Stimulated activated CD8-positive, alpha-beta memory T cell treated with anti-CD3 and anti-CD28 coated beads, Interleukin-15, amount 100 ng/mL, for 24 hours (primary cell): ENCODE measurements around the gene KIF12.
"Not testable (repeated sequence)": the region's sequence is repeated elsewhere in the genome, so short reads cannot be mapped to it uniquely, and the experiment has no call there.

ENCODE experiments used
- DNase-seq: peaks from one replicate; pipeline ENCODE4 v3.0.0-alpha.2; 2020; ENCODE audit warnings: low read depth

Gene KIF12

DNA sequence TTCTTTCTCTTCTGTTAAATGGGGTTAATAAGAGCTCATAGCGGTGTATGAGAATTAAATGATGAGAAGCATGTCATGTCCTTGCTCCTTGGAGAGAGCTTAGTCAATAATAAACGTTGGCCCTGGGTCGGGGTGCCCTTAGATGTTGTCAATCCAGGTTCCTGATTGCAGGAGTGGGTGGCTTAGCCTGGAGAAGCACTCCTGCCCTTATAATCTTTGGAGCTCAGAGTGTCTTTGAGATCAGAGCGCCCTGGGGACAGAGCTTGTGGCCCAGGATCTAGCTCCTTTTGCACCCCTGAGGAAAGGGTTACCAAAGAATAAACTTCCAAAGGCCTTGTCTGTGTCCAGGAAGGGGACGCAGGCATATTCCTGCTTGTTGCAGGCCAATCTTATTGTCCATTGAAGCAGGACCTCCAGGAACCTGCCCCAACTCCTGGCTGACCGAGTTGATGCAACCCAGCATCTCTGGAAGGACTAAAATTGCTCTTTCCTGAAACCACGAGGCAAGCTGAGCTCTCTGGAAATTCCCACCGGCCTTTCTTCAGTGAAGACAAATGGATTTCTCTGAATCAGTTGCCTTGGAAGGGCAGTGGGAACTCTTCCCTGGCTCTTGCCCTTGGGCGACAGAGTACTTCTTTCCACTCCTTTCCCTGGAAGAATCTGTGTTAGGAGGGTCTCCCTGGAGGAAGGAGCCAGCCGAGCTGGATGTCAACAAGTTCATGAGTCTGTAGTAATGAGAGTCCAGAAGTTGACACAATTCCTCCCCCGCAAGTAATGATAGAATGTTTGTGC is 14.6 kb downstream of the KIF12 start:
- no peak for DNase-seq

DNA sequence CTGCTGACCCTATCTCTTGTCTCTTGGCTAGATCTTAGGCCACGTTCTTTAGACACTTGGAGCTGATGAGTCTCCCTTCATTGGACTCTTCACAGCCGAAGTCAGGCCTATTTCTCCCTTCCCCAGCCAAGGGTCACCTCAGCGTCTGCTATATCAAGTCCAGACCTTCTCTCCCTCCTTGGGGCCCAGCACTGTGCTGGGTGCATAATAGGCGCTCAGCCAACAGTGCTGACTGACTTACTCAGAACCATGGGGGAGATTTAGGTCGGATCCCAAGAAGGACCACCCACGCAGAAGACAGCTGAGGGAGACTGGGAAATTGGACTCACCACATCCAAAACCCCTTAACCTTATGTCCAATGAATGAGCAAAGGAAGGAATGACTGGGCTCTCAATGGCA is 15.4 kb downstream of the KIF12 start:
- no peak for DNase-seq

DNA sequence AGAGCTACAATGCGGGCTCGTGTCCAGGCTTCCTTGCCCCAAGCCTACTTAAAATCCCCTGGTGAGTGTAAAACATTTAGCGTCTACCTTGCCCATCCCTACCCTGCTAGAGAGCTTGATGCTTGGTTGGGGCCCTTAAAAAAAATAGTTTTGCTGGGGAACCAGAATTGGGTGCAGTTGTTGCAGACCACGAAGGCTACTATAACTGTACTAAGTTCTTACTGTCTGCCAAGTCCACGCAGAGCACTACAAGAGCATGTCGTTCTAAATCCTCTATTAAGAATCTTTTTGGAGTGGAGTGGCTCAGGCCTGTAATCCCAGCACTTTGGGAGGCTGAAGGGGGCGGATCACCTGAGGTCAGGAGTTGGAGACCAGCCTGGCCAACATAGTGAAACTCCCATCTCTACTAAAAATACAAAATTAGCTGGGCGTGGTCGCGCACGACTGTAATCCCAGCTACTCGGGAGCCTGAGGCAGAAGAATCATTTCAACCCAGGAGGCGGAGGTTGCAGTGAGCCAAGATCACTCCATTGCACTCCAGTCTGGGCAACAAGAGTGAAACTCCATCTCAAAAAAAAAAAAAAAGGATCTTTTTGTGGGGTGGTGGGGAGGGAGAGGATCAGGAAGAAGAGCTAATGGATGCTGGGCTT is 16.2 kb downstream of the KIF12 start:
- not testable (repeated sequence) for DNase-seq

DNA sequence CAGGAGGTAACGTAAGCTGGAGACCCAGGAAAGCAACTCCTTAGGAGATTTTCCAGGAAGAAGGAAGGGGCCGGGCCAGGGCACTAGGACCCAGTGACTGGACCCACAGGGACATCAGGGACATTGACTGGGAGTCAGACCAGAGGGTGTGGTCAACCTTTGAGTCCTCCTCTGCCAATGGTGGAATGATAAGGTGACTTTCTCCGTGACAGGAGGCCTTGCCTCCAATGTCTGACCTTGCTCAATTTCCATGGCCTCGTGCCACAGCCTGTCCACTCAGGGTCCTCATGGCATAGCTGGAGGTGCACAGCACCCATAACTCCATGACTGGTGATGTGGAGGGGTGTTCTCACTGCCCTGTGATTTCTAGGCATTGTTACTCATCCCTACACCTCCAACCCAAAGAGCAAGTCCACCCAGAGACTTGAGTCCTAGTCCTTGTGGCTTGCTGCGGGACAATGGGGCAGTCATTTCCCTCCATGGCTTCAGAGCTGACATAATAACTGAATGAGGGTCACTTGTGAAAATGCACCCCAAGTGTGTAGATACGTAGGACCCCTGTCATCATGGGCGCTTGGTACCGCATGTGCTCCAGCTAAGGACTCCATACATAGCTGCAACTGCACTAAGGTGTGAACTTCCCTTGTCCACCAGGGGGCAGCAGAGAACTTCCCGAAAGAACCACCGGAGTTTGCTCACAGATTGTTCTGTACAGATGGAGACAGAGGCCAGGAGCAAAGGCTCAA is 16.9 kb downstream of the KIF12 start:
- DNase-seq = peak; percentile 60

DNA sequence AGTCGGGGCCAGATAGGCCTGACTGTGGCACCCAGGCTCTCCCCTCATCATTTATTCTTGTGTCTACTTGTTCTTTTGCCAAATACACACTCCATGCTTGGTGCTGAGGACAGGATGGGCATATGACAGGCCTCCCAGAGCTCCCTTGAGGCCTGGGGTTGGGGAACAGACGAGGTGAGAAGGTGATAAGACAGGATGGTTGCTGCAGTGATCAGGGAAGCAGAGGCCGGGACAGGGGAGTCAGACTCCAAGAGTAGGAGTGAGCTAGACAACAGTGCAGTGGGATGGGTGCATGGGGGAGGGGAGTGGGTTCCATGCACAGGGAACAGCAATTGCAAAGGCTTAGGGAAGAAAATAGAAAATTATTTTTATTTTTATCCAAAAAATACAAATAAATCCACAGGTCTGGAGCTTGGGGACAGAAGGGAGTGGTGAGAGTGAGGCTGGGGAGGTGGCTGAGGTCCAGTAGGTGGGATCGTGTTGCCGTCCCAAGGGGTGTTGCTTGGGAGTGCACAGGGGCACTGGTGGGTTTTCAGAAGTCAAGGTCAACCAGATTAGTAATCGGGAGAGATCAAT is 17.6 kb downstream of the KIF12 start:
- DNase-seq = no peak

DNA sequence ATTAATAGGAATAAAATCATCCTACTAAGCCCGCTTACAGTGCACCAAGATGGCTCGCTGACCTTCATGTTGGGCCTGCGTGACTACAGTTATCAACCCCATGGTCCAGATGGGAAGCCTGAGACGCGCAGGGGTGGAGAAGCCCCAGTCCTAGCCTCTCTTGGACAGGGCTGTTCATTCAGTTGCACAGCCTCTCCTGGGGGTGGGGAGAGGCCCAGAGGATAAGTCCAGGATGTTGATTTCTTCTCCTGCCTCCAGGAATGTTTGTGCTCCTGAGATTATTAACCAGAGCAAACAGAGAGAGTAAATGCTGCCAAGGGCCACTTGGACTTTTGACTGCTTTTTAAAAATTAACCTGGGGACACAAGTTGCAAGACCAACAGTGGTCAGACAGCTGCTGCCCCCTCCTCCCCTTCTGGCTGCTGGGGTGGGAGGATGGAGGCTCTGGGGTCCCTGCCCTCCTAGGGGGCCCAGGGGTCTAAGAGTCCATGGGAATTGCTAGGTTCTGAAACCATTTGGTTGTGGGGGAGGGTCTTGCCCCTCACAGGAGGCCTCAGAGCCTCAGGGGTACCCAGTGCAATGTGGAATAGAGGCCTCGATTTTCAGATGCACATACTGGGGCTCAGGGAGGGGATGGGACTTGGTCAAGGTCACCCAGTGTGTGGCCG is 18.2 kb downstream of the KIF12 start:
- no peak for DNase-seq

DNA sequence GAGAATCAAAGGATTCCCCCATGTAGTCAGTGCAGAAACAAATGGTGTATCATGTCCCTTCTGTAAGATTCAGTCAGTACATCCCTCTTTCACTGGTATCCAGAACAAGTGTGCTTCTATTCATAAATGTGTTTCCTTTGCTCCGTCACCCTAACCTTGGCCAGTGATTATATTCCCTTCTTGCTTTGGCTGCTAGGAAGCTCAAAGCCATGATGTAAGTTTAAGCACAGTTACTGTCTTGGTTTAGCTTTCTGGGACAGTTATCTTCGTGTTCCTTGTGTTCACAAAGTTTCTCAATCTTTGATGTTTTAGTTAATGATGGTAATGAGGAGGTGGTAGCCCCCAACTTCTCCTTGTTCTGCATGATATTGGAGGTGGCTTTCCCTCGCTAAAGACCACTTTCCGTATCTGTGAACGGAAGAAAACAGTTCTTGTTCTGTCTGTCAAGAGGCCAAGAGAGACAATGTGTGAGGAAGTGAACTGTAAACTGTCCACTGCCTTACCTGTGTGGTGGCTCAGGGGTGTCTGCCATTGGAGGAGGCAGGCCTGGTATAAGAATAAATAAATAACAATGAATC is 18.8 kb downstream of the KIF12 start:
- DNase-seq = no peak

DNA sequence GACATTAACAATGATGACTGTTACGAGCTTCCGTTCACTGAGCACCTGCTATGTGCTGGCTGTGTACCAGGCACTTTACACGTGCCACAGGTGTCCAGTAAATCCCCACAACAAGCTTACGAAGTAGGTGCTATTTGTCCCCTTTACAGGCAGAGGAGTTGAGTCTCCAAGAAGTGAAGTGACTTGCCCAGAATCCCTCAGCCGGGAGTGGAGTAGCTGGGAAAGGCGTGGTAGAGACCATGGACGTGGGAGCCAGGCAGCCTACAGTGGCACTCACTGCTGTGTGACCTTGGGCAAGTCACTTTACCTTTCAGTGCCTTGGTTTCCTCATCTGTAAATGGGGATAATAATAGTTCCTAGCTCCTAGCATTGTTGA is 20.3 kb downstream of the KIF12 start:
- no peak for DNase-seq

DNA sequence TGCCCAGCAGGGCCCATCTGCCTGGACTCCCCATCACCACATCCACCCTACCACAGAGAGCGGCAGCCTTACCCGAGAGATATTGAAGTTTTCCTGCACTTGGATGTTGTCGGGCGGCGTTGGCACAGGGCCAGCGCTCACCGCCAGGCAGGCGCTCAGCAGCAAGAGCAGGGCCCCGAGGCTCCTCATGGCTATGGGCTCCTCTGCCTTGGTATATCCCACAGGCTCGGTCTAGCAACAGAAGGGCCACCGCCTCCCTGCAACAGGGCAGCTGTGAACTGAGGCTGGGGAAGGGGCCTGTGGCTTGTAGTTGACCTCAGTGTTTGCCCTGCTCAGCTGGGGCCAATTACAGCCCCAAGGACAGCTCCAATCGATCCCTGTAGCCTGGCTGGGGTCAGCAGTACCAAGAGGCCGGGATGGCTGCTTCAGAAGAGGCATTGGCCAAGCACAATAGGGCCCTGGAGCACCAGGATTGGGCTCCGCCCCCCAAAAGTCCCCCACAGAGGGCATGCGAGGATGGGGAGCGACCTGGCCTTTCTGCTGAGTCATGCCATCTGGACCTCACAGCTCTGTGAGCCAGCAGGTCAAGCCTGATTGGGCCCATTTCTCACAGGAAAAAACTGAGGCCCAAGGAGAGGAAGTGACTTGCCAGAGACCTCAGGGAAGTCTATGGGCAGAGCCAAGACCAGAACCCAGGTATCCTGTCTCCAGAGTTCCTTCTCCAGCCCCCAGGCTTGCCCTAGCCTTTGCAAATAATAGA is 20.9 kb downstream of the KIF12 start, which contains the start of gene AMBP:
AMBP (minus strand) TSS at position 280 of the 760 bp plus-strand sequence; CDS start at position 189, 91 bp downstream.
- DNase-seq = no peak

DNA sequence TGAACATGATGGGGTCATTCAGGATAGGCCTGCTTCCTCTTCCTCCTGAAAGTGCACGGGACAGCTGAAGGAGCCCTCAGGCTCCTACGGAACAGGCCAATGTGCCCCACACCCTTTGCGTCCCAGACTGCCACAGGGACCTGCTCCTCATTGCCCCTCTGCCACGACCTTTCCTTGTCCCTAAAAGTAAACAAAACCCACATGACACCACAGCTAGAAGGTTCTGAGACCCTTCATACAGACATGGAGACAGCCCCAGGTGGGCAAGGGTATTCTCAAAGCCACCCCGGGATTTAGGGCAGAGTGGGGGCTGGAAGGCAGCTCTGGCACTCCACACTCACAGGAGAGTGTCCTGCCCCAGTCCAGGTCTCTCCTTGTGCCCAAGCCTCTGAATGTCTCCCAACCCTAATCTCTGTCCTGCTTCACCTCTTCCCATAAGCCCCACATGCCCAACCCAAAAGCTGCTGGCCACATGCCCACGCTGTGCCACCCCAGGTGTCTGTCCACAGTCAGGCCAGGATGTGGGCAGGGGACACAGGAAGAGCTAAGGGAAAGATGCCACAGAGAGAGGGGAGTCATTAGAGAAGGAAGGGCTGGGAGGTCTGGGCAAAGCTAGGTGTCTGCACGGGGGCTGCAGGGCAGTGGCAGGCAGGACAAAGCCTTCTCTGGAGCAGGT is 21.8 kb downstream of the KIF12 start:
- no peak for DNase-seq

DNA sequence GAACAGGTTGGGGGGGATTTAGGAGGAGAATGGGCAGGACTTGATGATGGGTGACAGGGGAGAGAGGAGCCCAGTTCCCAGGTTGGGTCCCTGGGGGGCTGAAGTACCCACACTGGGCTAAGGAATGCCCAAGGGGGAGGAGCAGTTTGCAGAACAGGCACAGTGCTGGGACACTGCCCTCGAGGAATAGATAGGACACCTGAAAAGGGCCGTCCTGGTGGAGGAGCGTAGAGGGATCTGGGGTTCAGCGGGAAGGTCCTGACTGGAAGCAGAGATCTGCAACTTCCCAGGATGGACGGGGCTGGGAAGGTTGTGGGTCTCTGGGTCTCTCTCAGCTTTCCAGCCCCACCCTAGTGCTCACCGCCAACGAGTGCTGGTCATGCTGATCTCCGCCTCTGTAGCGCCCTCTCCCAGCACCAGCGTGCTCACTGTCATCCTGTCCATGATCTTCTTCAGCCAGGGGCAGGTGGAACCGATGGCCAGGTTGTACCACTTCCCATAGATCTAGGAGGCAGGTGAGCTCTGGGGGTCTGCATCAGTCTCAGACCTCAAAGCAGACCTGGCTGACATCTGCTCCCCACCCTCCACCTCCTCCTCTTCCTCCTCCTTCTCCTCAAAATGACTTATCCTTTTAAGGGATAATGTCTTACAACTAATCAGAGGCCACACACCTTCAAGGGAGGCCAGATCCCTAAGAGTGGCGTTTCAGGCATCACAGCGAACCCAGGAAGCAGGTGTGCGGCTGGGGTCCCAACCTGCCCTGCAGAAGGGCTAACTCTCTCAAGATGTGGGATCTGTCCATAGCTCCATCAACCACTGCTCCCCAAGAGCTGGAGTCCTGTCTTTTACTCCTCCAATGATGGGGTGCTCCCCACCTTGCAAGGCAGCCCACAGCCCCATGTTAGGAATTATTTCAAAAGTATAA is 22.6 kb downstream of the KIF12 start:
- no peak for DNase-seq

DNA sequence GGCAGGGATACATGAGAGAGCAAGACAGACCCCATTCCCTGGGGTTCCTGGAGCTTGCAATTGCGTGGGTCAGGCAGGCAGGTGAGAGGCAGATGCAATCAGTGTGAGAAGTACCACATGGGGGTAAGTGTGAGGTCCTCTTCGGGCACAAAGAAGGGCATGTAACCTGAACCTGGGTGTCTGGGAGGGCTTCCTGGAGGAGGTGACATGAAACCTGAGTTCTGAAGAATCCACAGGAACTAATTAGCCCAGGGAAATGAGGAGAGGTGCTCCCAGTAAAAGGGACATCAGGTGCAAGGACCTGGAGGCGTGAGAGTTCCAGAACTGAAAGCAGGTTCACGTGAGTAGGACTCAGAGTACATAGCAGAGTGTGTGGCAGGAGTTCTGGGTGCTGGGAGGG is 23.5 kb downstream of the KIF12 start:
- no peak for DNase-seq

DNA sequence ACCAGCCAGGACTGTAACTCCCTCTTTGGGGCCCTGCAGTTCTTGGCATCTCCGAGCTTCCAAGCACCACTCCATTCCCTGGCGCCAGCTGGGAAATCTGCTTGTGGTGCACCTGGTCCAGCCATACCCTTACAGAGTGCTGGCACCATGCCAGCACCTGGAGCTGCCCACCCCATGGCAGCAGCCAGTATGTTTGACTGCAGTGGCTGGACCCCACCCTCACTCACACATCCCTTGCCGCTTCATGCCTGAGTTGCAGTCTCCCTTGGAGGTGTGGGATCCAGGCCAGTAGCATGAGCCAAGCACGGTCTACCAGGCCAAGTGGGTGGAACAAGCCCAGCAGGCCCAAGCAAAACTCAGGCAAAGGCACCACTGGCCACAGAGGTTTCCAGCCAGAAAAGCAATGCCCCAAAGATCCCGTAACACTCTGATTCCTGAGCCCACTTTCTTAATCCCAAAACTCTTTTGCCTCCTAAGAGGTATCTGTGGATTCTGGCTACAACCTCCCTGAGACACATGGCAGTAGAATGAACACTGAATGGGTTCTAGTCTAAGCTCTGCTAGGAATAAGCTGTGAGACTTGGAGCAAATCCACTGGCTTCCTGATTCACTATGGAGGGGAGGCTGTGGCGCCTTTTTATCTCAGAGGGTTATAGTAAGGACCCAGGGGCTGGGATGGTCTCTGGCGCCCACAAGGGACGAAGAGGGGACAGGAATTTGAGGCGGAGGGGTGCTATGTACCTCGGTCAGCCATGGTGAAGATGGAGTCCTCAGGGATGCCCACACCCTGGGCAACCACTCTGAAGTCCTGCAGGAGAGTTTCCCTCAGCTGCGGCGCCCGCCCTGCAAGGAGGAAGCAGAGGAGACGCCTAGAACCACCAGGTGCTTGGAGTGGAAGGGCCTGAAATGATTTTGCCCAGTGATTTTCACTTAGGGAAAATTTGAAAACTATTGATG is 26.6 kb downstream of the KIF12 start:
- DNase-seq = no peak

DNA sequence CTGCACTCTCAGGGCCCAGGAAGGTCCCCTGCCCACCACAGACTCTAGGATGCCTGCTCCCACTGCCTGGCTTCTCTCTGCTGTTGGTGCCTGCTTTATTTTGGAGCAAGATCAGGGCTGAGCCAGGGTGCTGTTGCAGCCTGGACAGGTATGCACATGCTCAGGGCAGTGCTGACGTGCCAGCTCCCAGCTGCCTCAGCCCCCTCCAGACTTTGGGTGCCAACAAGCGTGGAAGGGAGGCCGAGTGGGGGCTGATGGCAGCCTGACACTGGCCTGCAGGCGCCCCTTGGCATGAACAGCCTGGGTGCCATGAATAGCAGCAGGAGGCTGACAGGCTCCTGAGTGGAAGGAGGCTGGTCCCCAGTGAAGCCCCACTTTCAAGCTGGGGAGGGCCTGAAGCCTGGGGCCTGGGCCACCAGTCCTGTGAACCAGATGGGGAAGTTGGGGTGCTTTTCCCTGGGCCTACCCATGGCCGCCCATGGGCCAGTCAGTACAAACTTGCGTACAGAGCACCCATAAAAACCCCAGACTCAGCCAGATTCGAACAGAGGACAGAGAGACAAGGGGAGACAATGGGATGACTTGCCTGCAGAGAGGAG is 27.8 kb downstream of the KIF12 start:
- no peak for DNase-seq

DNA sequence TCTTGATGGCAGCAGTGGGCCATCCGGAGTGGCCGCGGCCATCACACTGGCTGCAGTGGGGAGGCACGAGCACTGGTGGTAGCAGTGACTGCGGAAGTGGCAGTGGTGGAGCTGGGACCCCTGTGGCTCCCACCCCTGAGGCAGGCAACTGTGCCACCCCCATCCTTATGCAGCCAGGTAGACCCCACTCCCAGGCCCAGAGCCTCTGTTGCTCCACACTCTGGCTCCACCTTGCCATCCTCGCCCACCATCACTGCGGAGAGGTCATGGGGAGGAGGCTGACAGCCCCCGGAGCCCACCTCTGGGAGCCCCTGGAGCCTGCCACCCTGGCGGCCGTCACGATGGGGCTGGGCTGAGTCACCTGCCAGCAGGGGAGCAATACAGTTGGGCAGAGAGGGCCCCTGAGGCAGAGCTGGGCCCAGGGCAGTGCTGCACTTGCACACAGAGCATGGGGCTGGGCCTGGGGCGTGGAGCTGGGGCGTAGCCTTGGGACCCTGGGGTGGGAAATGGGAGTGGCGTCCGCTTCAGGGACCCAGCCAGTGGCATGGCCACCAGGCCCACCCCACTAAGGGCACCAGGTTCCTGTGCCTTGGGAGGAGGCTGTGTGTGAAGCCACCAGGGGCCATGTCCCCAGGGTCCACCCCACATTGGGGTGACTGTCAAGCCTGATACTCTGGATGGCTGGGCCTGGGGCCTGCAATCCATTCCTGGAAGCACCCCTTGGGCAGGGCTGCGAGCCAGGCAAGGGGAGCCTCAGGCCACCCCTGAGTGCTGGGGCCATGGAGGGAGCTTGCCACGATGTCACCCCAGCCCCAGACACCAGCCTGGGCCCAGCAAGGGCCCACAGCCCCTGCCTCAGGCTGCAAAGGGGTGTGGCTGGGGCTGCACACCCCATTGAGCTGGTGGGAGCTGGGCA is 28.6 kb downstream of the KIF12 start:
- DNase-seq = no peak

DNA sequence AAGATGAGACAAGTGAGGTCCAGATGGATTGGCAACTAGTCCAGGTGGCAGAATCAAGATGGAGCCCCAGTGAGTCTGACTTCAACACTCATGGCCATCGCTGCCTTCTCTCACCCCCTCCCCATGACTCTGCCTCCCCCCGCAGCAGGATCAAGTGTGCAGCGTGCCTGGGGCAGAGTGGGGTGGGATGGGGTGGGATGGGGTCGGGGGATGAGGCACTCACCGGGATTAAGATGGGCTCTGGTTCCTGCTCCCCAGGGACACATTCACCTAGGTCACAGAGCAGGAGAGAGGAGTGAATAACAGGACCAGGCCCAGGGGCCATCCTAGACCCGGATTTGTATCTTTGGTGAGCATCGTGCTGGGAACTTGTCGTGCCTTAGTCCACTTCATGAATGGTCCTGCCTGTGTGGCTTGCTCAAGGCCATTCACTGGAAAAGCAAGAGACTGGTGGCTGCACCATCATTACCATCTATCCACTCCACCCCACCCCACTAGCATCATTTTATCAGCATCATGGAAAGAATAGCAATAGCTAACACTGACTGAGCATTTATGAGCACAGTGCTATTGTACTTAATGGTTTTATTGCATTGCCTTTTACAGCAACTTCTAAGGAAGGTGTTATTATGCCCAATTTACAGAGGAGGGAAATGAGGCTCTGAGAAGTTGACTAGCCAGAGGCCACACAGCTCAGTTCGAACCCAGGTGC is 29.5 kb downstream of the KIF12 start:
- DNase-seq = no peak
